COLO668 (cell line): ENCODE measurements around the gene UPB1.
A peak's percentile ranks its signal among the peaks of the same experiment; 100 is the strongest.
"Not testable (repeated sequence)": the region's sequence is repeated elsewhere in the genome, so short reads cannot be mapped to it uniquely, and the experiment has no call there.

Experiments
- DNase-seq: peaks from one replicate; lab custom pipeline; 2025; ENCODE audit not compliant: unreplicated experiment; lab: John Stamatoyannopoulos, UW

The UPB1 gene

DNA sequence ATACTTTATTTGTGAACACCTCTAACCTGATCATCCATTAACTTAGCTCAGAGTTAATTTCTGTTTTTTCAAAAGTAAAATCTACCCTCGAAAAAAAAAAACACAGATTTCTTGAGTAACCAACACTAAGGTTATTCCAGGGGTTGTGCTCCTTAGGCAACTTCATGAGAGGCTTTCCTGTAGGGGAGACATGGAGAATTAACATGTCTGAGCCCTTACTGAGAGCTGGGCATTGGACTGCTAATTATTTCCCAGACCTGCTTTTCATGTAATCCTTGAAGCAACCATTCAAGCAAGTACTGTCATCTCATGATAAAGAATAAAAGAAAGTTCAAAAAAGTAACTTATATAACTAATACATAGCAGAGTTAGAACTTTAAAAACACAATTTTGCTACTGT lies 13.5 kb upstream of the UPB1 start:
- DNase-seq: no peak

DNA sequence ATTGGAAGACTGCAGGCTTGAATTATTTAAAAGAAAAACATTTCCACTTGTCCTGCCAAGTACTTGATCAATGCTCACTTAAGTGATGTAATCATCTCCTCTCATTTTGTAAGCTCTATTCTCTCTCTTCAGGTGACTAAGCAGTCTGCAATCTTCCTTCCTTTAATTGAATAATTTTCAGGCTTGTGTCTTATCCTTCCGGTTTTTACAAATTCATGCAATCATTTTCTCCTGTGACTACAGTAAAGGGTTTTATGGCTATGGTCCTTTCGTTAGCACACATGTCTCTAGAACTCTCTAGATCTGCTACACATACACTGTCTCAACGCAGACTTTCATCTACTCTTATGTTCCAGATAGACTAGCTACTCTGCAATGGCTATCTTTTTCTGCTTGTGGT lies 12.6 kb upstream of the UPB1 start:
- DNase-seq: no peak

DNA sequence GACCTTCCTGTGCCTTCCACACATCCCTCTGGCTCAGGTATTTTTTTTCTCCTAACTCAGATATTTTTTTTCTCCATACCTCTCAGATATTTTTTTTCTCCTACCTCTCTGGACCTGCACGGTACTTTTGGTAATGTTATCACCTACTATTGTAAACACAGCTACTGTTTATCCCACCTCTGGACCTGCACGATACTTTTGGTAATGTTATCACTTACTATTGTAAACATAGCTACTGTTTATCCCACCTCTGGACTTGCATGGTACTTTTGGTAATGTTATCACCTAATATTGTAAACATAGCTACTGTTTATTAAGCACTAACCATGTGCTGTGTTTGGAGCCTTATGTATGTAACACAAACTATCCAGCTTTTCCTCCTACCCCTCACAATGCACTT lies 12.1 kb upstream of the UPB1 start:
- no peak for DNase-seq

DNA sequence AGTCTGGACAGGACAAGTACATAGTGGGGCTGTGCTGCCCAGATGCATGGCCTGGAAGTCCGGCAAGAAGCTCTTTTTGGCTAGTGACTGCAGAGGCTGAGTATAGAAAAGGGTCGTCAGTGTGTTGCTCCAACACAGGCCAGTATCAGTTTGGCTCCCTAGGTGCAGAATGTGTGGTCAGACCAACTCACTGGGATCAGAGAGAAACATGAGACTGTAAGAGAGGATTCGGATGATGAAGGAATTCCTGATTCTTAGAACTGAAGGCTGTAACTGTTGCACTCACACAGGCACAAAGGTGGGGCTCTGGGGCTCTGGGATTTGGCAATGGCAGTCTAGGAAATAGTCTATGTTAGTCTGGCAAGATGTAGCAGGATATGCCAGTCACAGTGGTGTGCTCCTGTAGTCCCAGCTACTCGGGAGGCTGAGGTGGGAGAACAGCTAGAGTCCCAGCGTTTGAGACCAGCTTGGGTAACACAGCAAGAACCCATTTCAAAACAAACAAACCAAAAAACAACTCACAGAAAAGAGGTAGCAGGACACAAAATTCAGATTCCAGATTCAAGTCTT lies 11.1 kb upstream of the UPB1 start:
- no peak for DNase-seq

DNA sequence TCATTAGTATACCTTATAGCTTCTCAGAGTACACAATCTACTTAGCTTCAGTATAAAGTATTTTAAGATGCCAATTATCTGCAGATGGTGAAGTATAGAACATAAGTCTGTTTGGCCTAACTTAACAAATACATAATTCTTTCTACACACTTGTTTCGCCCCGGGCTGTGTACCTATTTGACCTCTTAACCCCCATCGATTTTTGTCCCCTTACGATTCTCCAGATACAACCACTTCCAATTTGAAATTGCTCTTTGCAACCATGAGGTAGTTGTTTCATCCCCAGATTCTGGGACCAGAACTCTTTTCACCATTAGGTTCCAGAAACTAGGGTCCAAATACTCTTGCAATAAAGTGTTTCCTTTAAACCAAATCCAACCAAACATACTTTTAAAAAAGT lies 10.0 kb upstream of the UPB1 start:
- DNase-seq: no peak

DNA sequence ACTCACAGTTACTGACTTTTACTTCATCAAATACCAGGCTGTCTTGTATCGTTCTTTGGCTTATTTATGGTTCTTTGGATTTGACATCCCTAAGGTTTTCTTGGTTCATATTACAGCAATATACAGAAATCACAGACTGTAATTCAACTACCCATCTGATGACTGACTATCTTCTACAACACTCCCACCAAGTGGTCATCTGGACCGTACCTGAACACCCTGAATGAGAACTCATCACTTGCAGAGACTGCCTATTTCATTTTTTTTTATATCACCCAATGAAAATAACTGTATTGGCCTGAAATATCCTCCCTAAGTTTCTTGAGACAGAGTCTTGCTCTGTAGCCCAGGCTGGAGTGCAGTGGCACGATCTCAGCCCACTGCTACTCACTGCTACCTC lies 9.5 kb upstream of the UPB1 start:
- DNase-seq: no peak

DNA sequence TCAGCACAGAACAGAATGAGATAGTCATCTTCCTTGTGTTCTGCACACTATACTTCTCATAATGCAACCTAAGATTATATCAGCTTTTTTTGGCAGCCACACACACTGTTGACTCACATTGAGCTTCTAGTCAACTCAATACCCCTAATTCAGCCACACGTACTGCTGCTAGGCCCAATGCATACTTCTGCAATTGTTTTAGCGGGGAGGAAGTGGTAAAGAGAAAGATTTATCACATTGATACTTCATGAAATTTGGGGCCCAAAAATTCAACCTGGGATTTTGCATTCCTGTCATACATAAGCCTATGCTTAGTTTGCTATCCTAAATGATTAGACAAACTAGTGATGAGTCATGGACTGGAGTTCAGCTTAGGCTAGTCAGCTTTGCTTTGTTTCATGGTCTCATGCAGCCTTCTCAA lies 8.6 kb upstream of the UPB1 start:
- DNase-seq: no peak

DNA sequence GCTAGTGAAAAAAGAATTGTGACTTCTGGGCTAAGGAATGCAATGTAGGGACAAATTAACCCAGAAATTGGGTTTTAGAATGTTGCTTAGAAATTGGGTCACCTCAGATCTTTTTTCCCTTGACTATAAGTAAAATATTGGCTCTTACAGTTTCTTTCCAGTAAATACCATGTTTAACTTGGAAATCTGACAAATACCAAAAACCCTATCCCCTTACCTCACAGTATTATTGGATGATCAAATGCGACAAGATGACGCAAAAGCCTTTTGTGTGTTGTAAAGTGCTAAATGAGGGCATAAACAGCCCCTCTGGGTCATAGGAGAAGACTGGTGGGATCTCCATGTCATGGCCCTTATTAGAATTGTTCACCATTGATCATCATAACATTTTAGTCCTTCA lies 6.1 kb upstream of the UPB1 start:
- no peak for DNase-seq

DNA sequence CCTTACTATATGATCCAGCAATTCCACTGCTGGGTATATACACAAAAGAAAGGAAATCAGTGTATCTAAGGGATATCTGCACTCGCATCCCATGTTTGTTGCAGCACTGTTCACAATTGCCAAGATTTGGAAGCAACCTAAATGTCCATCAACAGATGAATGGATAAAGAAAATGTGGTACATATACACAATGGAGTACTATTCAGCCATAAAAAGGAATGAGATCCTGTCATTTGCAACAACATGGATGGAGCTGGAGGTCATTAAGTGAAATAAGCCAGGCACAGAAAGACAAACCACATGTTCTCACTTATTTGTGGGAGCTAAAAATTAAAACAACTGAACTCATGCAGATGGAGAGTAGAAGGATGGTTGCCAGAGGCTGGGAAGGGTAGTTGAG lies 5.7 kb upstream of the UPB1 start:
- not testable (repeated sequence) for DNase-seq

DNA sequence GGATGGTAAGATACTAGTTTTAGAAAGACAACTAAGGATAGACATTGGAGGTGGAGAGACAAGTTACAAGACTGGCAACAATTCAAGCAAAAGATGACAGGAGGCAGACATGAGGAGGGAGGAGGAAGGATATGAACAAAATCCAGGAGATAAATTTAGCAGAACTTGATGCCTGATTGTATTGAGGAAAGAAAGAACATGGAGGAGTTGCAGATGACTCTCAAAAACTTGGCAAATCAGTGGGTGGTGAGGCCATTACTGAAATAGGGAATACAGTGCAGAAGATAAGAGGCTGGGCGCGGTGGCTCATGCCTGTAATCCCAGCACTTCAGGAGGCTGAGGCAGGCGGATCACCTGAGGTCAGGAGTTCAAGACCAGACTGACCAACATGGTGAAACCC lies 2.7 kb upstream of the UPB1 start:
- DNase-seq: no peak

DNA sequence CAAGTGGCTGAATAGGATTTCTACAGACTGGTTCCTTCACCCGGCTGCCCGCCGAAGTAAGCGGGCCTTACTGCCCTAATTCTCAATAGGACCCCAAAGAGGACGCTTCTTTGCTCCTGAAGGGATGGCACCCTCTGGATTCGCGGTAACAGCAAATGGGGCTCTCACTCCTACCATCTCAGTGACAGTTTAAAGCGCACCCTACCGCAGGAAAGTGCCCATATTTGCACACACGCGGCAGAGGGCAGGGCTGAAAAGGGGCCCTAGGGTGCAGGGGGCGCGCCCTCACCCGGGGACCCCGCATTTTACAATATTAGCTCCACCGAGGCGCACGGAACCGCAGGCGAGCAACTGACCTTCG lies 985 bp upstream of the UPB1 start:
- DNase-seq: no peak

DNA sequence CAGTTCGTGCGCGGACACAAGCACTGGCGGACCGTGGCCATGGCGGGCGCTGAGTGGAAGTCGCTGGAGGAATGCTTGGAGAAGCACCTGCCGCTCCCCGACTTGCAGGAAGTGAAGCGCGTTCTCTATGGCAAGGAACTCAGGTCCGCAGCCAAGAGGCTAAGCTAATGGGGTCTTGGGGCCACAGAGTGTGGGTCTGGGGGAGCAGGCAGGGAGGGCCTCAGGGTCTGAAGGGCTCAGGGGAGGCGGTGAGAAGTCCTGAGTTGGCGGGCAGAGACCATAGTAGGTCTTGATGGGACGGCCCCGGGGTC lies 188 bp downstream of the UPB1 start:
- DNase-seq: no peak

DNA sequence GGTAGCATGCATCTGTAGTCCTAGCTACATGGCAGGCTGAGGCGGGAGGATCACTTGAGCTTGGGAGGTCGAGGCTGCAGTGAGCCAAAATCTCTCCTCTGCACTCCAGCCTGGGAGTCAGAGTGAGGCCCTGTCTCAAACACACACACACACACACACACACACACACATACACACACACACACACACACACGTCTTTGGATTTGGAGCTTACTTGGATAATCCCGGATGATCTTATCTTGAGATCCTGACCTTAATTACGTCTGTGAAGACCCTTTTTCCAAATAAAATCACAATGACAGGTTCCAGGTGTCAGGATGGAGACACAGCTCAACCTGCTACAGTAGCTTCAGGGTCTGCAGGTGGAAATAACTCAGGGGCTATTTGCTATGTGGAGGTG lies 1.1 kb downstream of the UPB1 start:
- no peak for DNase-seq

DNA sequence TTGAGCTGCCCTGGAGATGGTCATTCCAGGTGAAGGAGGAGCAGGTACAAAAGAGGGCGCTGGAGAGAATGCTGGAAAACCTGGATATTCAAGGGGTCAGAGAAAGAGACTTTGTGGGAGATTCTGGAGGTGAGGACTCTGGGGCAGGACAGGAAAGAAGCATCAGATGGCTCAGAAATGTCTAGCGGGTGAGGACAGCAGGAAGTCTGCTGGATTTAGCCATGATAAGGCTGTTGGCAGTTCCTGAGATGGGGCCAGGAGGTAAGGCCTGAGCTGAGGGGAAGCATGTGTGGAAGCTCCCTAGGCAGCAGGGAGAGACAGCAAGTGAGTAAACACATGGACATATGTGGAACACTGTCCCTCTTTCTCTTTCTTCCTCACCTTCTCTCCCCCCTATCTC lies 1.5 kb downstream of the UPB1 start:
- DNase-seq: no peak

DNA sequence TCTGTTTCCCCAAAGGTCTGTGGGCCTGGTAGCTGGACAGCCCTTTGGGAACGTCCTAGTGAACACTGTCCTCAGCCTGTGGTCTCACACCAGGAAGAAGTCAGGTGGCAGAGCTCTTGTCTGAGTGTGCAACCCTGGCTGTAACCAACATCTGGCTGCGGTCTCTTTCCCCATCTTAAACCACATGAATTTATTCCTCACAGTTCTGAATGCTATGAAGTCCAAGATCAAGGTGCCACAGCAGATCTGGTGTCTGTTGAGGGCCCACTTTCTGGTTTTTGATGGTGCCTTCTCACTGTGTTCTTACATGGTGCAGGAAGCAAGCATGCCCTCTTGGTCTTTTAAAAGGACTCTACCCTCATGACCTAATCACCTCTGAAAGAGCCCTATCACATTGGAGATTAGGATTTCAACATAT lies 2.7 kb downstream of the UPB1 start:
- DNase-seq: no peak

DNA sequence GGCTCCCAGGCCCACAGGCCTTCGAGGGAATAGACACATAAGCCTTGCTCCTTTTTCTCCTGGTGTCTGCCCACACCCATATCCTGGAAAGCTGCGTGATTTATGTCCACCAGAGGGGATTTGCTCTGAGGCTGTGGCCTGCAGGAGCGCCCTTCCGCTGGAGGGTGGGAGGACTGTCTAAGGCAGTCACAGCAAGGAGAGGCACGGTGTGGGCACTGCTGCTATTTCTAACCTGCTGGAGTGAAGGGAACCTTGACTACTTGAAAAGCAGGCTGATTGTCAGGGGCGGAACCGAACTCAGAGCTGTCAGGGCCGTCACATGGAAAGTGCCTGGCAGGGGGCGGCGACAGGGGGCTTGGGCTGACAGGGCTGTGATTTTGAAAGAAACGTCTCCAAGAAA lies 3.7 kb downstream of the UPB1 start:
- no peak for DNase-seq

DNA sequence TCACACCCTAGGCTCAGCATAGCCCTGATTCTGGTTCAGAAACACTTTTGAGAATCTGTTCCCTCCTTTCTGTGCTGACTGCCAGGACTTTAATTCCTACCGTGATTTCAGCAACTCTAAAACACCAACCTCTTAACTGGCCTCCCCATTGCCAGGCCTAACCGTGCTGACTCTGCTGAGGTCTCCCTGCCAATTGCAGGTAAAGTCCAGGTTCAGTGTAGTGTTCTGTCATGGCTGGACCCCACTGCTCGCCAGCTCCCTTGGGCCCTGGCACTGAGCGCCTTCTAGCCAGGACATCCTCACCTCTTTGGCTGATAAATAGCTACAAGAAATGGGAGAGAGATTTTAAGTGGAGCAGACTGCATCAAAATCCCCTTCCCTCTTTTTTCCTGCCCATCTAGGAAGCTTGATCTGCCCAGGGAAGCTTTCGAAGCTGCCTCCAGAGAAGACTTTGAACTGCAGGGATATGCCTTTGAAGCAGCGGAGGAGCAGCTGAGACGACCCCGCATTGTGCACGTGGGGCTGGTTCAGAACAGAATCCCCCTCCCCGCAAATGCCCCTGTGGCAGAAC lies 4.7 kb downstream of the UPB1 start:
- DNase-seq: no peak

DNA sequence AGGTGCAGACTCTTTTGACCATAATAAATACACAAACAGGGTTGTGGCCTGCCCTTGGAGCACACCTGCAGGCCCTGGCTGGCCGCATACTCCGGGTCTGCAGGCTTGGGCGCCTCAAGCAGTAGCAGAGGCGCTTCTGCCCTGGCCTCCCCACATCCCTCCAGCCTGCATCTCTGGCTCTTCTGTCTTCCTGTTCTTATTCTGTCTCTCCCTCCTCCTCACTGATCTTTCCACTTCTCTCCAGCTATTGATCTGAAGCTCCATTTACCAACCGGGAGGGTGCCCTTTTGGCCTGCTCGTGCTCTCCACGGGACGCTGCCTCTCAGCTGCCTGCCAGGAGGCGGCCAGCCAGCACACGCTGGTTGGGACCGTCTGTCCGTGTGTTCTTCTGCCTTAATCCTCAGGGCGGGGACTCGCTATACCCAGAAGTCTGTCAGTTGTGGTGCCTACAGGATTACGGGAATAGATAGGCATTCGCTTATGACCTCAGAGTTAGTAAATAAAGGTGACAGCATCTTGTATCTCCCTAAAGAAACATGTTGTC lies 5.2 kb downstream of the UPB1 start:
- DNase-seq: peak; percentile 66

DNA sequence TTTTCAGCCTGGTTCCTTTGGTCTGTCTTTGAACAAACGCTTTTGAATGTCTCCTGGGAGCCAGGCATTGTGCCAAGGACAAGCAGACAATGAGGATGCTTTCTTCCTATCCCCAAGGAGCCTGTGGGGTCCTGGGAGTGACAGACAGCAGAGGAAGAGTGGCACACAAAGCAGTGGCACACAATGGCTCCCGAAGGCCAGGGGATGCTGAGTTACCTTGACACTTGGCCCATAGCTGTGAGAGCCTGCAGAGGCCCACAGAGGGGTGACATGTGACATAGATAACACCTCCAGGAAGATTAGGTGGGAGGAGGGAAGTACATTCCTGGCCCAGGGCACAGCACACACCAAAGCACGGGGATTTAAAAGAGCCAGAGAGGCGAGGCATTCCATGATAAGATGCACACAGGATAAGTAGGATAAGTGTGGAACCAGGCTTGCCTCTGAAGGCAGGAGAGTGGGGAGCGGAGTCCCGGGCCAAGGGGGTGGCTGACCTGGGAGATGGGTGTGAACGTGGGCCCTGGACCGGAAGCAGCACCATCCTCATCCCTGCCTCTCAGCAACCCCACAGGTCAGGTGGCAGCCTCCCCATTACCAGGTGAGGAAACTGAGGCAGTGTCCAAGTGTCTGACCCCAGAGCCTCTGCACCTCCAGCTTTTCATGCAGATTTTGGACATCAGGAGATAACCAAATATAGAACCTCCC lies 6.3 kb downstream of the UPB1 start:
- DNase-seq: no peak

DNA sequence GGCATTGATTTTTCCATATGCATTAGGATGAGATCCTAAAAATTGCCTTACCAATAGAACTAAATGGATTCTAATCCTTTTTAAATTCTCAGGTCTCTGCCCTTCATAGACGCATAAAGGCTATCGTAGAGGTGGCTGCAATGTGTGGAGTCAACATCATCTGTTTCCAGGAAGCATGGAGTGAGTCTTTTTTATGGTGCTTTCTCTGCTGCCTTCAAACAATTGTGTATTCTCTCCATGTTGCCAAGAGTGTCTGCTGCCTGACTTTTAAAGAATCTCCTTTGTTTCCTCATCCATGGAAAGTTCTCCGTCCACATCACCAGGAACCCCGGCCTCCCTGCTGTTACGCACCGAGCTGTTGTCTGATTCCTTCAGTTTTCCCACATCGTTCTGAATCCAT lies 6.9 kb downstream of the UPB1 start:
- DNase-seq: no peak

DNA sequence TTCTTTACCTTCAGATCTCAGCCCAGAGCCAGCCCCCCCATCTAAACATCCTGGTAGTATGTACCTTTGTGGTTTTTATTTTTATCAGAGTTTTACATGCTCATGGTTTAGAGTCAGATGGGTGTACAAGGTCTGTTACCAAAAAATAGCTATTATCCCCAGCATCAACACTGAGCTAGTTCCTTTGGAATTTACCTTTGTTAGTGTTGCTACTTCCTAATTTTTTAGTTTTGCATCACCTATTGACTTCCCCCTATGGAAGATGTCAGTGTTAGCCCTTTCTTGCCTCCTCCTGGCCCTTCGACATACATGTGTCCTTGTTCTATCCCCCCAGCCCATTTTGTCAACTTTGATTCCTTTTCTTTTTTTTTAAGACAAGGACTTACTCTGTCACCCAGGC lies 7.4 kb downstream of the UPB1 start:
- no peak for DNase-seq

DNA sequence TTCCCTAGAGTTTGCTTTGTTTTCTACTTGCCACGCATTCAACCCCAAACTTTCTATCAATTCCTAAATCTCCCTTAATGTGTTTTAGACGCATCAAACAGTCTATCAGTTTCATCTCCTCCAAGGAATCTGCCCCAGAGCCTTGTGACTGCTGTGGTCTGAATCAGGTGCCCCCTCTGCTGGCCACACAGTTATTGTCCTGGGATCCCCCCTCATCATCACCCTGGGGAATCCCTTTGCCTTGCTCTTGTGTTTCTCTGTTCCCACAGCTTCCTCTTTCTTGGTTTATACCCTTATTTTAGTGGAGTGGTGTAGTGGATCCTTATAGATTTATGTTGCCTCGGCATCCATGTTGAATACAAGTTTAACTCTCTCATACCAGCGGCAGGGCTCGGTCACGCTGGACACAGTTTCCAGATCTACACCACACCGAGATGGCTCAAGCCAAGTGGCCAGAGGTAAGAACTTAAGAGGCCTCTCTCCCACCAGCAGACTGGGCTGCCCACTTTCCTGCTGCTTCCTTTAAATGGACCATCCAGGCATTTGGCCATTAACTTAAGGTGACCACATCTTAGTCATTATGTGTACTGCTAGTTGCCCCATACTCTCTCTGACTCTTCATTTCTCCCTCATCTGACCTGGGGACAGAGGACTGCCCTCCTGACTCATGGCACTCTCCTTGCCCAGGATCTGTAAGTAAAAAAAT lies 8.2 kb downstream of the UPB1 start:
- peak; percentile 27 for DNase-seq
